PC-9 (cell line): ENCODE data around the gene NFKBIB. TPM values are rescaled to one million over a fixed set of nuclear protein-coding genes. Genes with fewer than 3 reads are reported as not detected.

Experiments used
- BruUV-seq: library from RNA; stranded (reverse); fragments of 400-500 nt; replicated peaks from 2 replicates; lab custom pipeline; 2021; lab: Mats Ljungman, UMichigan
- CTCF ChIA-PET: fragments of 300-600 bp; sonication (Branson Sonifier 250); formaldehyde crosslinking; loops from one replicate; lab custom pipeline; 2022; ENCODE audit warnings: antibody characterized with exemption; lab: Charles Lee
- POLR2A ChIA-PET: fragments of 300-600 bp; sonication (Branson Sonifier 250); formaldehyde crosslinking; loops from one replicate; lab custom pipeline; 2022; ENCODE audit warnings: antibody characterized with exemption; ENCODE audit not compliant: unreplicated experiment; lab: Charles Lee
- DNase-seq, 2 experiments: peaks; one replicate each; pipeline versions ENCODE4 v3.0.0 to v3.0.0-alpha.2; 2015 to 2022; ENCODE audit warnings: mixed read lengths in 1 of 2
- H2AFZ ChIP-seq: fragments of 200-600 bp; sonication (generic); 2 replicates; pipeline ENCODE4 v1.8.1; 2017; ENCODE audit warnings: antibody characterized with exemption
- H3F3A ChIP-seq: fragments of 200-600 bp; sonication (generic); 2 replicates; pipeline ENCODE4 v1.8.1; 2017; ENCODE audit warnings: antibody characterized with exemption, mild to moderate bottlenecking, low read depth; ENCODE audit not compliant: insufficient read depth
- H3K27ac ChIP-seq: fragments of 200-600 bp; sonication (generic); 2 replicates; pipeline ENCODE4 v1.6.1; 2016; ENCODE audit warnings: mixed run types
- H3K27me3 ChIP-seq: fragments of 200-600 bp; sonication (generic); 2 replicates; pipeline ENCODE4 v1.6.1; 2016; ENCODE audit warnings: low read depth, mixed run types; ENCODE audit not compliant: insufficient read depth
- H3K36me3 ChIP-seq: fragments of 200-600 bp; sonication (generic); 2 replicates; pipeline ENCODE4 v1.6.1; 2016; ENCODE audit warnings: low read depth, mixed run types
- H3K4me1 ChIP-seq: fragments of 200-600 bp; sonication (generic); replicated peaks from 2 replicates; pipeline ENCODE4 v1.6.1; 2016; ENCODE audit warnings: mixed run types; ENCODE audit not compliant: insufficient read depth
- H3K4me2 ChIP-seq: fragments of 200-600 bp; sonication (generic); 2 replicates; pipeline ENCODE4 v1.6.1; 2017; ENCODE audit warnings: mixed run types
- H3K4me3 ChIP-seq: fragments of 200-600 bp; sonication (generic); 2 replicates; pipeline ENCODE4 v1.6.1; 2016; ENCODE audit warnings: mixed run types
- H3K79me2 ChIP-seq: fragments of 200-600 bp; sonication (generic); 2 replicates; pipeline ENCODE4 v1.6.1; 2017; ENCODE audit warnings: low read depth, mixed run types
- H3K9me2 ChIP-seq: fragments of 200-600 bp; sonication (generic); 2 replicates; pipeline ENCODE4 v1.8.1; 2017; ENCODE audit warnings: mild to moderate bottlenecking; ENCODE audit not compliant: insufficient read depth
- H3K9me3 ChIP-seq: fragments of 200-600 bp; sonication (generic); 2 replicates; pipeline ENCODE4 v1.8.1; 2016; ENCODE audit warnings: low read depth; ENCODE audit not compliant: insufficient read depth
- H4K20me1 ChIP-seq: fragments of 200-600 bp; sonication (generic); 2 replicates; pipeline ENCODE4 v1.8.1; 2017; ENCODE audit not compliant: insufficient read depth
- CTCF ChIP-seq: fragments of 200-600 bp; sonication (generic); conservative IDR thresholded peaks from 2 replicates; pipeline ENCODE4 v1.6.1; 2017; ENCODE audit warnings: mixed run types, antibody characterized with exemption, mild to moderate bottlenecking, moderate library complexity
- EZH2 ChIP-seq: fragments of 200-600 bp; sonication (generic); IDR thresholded peaks from 2 replicates; pipeline ENCODE4 v1.8.0; 2017; ENCODE audit warnings: antibody characterized with exemption, low read depth
- intact Hi-C: fragments of 100-400 bp; cut with micrococcal nuclease; formaldehyde crosslinking; loops from one replicate; pipeline ENCODE4 v1.10.0; 2022; ENCODE audit not compliant: unreplicated experiment
- total RNA-seq: library from RNA; stranded (reverse); gene quantifications from 2 replicates; pipeline ENCODE4 v1.2.3, GENCODE V29; 2021

NFKBIB gene
- total RNA-seq, 1 experiment from 2014 or later = 21.6 TPM

- CTCF ChIA-PET = interaction anchor here (0.5 to 3.3 kb wide), 15 partner anchors 22 to 689 kb away, joined by 3 to 13 read pairs (median 4); partner anchors contain the start of genes FAM98C and PSMD8
- peak; percentile 86 to 92 for DNase-seq
- H3K27me3 ChIP-seq = no peaks in the 10 kb centered on the region
- POLR2A ChIA-PET = interaction anchor here (0.6 to 1.4 kb wide), 7 partner anchors 44 to 481 kb away, joined by 3 to 13 read pairs (median 4); no protein-coding TSS in a partner anchor
- H3K79me2 ChIP-seq = peaks cover 57% of the 10 kb centered on the region
- peak within 1 kb of the TSS; percentile 91 for H3K4me2 ChIP-seq
- H3F3A ChIP-seq = peaks cover 11% of the 10 kb centered on the region
- peaks cover 7% of the 10 kb centered on the region; the same call in 1 of the 2 replicates for H3K9me3 ChIP-seq
- intact Hi-C loops = loop anchor here (1.0 to 5.0 kb wide), 10 partner anchors 30 to 527 kb away; partner anchors contain the start of genes ECH1, EIF3K, FAM98C and MAP4K1
- no peaks in the 10 kb centered on the region for H3K36me3 ChIP-seq
- H3K4me1 ChIP-seq = peaks cover 17% of the 10 kb centered on the region; the same call in 1 of the 2 replicates
- H4K20me1 ChIP-seq = no peaks in the 10 kb centered on the region; the same call in 1 of the 2 replicates
- H3K4me3 ChIP-seq = peak within 1 kb of the TSS; percentile 86
- H3K27ac ChIP-seq = peak within 1 kb of the TSS; percentile 65
- TF ChIP-seq EZH2 (no peak), CTCF (peak; percentile 93)
- peak within 1 kb of the TSS; percentile 81 for H2AFZ ChIP-seq
- TSS peak; percentile 53 for BruUV-seq
- H3K9me2 ChIP-seq = no peaks in the 10 kb centered on the region
Observed at GRCh38 chr19:38929929-38930775, 30.4 kb downstream of the NFKBIB start, which contains the start of gene SARS2. TSS of gene SARS2 (minus strand) at chr19:38930763. CDS start at chr19:38930736, 27 bp downstream.

- ChIA-PET POLR2A (interaction anchor here (0.6 to 1.4 kb wide), 9 partner anchors 17 to 481 kb away, joined by 3 to 13 read pairs (median 4); no protein-coding TSS in a partner anchor), CTCF (interaction anchor here (0.5 to 3.3 kb wide), 12 partner anchors 21 to 556 kb away, joined by 3 to 13 read pairs (median 4); partner anchors contain the start of genes FAM98C and PSMD8)
- intact Hi-C loops = loop anchor here (1.0 to 5.0 kb wide), 10 partner anchors 31 to 528 kb away; partner anchors contain the start of genes ECH1, EIF3K, FAM98C and MAP4K1
- peak; percentile 96 to 97 for DNase-seq
- no peaks in the 10 kb centered on the region; the same call in 1 of the 2 replicates for H4K20me1 ChIP-seq
- H3K9me3 ChIP-seq = peaks cover 7% of the 10 kb centered on the region; the same call in 1 of the 2 replicates
- BruUV-seq = TSS peak; percentile 79
- peaks cover 57% of the 10 kb centered on the region for H3K79me2 ChIP-seq
- H3K4me2 ChIP-seq = peak within 1 kb of the TSS; percentile 91
- no peaks in the 10 kb centered on the region for H3K27me3 ChIP-seq
- H3K4me3 ChIP-seq = peak within 1 kb of the TSS; percentile 86
- H3K4me1 ChIP-seq = peaks cover 17% of the 10 kb centered on the region; the same call in 1 of the 2 replicates
- peak within 1 kb of the TSS; percentile 81 for H2AFZ ChIP-seq
- no peaks in the 10 kb centered on the region for H3K9me2 ChIP-seq
- H3F3A ChIP-seq = peaks cover 19% of the 10 kb centered on the region
- H3K27ac ChIP-seq = peak within 1 kb of the TSS; percentile 65
- TF ChIP-seq CTCF = no peak
- no peak for TF ChIP-seq EZH2
- H3K36me3 ChIP-seq = no peaks in the 10 kb centered on the region
Observed at GRCh38 chr19:38930776-38931520, 31.2 kb downstream of the NFKBIB start, which contains the start of gene MRPS12. TSS of gene MRPS12 (plus strand) at chr19:38930944. CDS start at chr19:38931295, 351 bp downstream.
